ENCODE results near the gene SLC34A2.

DNA sequence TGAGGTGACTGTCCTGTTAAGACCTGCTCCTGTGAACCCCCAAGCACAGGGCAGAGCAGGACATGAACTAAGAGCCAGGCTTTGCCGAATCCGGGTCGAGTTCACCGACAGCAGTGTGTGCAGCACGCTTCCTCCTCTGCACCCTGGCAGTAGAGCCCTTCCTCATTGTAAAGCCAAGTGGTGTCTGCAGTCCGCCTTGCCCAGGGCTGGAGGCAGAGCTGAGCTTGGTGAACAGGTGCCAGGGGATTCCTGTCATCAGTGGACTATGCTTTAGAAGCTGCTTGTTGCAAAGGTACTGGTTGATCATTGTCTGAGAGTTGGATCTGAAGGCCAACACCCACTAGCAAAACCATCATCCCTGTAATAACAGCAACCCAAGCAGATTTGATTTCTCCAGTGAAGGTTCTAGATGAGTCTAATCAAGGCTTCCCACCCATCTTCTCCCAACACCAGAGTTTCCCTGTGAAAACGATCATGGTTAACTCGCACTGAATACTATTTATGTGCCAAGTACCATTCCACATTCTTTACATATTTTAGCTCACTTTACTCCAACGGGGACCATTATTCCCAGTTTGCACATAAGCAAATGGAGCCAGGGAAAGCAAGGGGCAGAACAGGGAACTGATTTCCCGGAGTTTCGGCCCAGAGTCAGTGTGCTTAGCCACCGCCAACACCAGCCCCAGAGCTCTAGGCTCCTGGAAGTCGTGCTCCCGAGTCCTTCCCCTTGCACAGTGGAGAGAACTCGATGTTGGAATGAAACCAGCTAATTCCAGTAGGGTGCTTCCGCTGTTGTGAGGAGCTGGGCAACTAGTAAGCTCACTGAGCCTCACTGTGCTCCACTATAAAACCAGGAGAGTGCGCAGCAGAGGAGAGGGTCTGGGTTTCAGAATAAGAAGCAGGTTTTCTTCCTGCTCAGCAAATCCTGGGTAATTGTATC lies 1.4 kb upstream of the SLC34A2 start:
- TF ChIP-seq, protein P1, sequence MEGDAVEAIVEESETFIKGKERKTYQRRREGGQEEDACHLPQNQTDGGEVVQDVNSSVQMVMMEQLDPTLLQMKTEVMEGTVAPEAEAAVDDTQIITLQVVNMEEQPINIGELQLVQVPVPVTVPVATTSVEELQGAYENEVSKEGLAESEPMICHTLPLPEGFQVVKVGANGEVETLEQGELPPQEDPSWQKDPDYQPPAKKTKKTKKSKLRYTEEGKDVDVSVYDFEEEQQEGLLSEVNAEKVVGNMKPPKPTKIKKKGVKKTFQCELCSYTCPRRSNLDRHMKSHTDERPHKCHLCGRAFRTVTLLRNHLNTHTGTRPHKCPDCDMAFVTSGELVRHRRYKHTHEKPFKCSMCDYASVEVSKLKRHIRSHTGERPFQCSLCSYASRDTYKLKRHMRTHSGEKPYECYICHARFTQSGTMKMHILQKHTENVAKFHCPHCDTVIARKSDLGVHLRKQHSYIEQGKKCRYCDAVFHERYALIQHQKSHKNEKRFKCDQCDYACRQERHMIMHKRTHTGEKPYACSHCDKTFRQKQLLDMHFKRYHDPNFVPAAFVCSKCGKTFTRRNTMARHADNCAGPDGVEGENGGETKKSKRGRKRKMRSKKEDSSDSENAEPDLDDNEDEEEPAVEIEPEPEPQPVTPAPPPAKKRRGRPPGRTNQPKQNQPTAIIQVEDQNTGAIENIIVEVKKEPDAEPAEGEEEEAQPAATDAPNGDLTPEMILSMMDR (IDR thresholded peaks at IDR 0.05) = no peak
- TF ChIP-seq, protein P2, sequence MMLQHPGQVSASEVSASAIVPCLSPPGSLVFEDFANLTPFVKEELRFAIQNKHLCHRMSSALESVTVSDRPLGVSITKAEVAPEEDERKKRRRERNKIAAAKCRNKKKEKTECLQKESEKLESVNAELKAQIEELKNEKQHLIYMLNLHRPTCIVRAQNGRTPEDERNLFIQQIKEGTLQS (CRISPR knock-in tag; conservative IDR thresholded peaks at IDR 0.05) = no peak
- TF ChIP-seq FOXP1 (CRISPR knock-in tag; IDR thresholded peaks at IDR 0.05; ENCODE audit: borderline replicate concordance) = no peak
- TF ChIP-seq, protein P3, sequence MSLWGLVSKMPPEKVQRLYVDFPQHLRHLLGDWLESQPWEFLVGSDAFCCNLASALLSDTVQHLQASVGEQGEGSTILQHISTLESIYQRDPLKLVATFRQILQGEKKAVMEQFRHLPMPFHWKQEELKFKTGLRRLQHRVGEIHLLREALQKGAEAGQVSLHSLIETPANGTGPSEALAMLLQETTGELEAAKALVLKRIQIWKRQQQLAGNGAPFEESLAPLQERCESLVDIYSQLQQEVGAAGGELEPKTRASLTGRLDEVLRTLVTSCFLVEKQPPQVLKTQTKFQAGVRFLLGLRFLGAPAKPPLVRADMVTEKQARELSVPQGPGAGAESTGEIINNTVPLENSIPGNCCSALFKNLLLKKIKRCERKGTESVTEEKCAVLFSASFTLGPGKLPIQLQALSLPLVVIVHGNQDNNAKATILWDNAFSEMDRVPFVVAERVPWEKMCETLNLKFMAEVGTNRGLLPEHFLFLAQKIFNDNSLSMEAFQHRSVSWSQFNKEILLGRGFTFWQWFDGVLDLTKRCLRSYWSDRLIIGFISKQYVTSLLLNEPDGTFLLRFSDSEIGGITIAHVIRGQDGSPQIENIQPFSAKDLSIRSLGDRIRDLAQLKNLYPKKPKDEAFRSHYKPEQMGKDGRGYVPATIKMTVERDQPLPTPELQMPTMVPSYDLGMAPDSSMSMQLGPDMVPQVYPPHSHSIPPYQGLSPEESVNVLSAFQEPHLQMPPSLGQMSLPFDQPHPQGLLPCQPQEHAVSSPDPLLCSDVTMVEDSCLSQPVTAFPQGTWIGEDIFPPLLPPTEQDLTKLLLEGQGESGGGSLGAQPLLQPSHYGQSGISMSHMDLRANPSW (CRISPR knock-in tag; conservative IDR thresholded peaks at IDR 0.05; ENCODE audit: low read depth) = no peak
- no peak for TF ChIP-seq SP1 (CRISPR knock-in tag; conservative IDR thresholded peaks at IDR 0.05)
- TF ChIP-seq, protein P4, sequence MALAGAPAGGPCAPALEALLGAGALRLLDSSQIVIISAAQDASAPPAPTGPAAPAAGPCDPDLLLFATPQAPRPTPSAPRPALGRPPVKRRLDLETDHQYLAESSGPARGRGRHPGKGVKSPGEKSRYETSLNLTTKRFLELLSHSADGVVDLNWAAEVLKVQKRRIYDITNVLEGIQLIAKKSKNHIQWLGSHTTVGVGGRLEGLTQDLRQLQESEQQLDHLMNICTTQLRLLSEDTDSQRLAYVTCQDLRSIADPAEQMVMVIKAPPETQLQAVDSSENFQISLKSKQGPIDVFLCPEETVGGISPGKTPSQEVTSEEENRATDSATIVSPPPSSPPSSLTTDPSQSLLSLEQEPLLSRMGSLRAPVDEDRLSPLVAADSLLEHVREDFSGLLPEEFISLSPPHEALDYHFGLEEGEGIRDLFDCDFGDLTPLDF (CRISPR knock-in tag; IDR thresholded peaks at IDR 0.05) = no peak
- TF ChIP-seq ZNF138 (CRISPR knock-in tag; conservative IDR thresholded peaks at IDR 0.05) = no peak
- TF ChIP-seq, protein P5, sequence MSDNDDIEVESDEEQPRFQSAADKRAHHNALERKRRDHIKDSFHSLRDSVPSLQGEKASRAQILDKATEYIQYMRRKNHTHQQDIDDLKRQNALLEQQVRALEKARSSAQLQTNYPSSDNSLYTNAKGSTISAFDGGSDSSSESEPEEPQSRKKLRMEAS (CRISPR knock-in tag; IDR thresholded peaks at IDR 0.05) = no peak
- no peak for TF ChIP-seq MYBL2 (CRISPR knock-in tag; IDR thresholded peaks at IDR 0.05)
- no peak for TF ChIP-seq ZBTB21 (CRISPR knock-in tag; IDR thresholded peaks at IDR 0.05; ENCODE audit: borderline replicate concordance)
- TF ChIP-seq, protein P6, sequence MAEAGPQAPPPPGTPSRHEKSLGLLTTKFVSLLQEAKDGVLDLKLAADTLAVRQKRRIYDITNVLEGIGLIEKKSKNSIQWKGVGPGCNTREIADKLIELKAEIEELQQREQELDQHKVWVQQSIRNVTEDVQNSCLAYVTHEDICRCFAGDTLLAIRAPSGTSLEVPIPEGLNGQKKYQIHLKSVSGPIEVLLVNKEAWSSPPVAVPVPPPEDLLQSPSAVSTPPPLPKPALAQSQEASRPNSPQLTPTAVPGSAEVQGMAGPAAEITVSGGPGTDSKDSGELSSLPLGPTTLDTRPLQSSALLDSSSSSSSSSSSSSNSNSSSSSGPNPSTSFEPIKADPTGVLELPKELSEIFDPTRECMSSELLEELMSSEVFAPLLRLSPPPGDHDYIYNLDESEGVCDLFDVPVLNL (CRISPR knock-in tag; IDR thresholded peaks at IDR 0.05; ENCODE audit: borderline replicate concordance, low read depth) = no peak

All from WTC11 (cell line).